ENCODE measurements around the gene C3orf18. TPM values are rescaled to one million over a fixed set of nuclear protein-coding genes. Genes with fewer than 3 reads are reported as not detected.

C3orf18 gene
- total and polyA plus RNA-seq, 3 donors from 2014 or later = 14.9 to 28.8 (median 21.0) TPM

DNA sequence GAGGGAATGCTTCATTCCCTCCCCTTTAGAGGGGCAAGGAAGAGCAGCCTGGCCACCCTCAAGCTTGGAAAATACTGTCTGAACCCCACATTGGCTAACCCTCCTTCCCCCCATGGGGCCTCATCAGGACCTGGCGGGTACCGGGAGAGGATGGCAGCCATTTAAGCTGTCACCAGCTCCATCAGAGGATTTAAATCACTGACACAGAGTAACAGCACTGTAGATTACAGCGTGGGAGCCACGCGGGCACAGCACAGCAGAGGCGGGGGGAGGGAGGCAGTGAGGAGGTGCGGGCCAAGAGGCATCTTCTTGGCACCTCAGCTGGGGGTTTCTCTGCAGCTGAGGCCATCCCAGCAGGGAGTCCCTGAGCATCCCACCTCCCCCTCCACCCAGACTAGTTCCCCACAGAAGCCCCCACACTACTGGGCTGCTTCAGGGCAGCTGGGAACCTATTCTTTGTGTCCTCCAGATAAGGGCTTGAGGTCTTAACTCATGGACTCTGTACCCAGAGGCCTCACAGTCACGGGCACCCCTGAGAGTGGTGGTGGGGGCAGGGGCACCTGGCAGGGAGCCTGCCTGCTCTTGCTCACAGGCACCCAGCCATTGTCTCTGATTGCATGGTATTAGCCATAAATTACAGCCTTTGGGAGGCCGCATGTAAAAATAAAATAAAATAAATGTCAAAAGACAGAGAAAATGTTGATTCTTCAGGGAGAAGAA lies 42.2 kb downstream of the C3orf18 start:
- Histone ChIP-seq H3K4me3 (no peak overlapping the region), H3K27me3 (no peaks in the 10 kb centered on the region), H3K9me3 (no peaks in the 10 kb centered on the region), H3K36me3 (ENCODE audit: low read depth, missing control alignments) (no peaks in the 10 kb centered on the region), H3K4me1 (no peaks in the 10 kb centered on the region), H3K27ac (no peak overlapping the region)
- intact Hi-C loops (cut with DNase I; ENCODE audit: low total_unique reads) = no loop called here
- TF ChIP-seq POLR2A (IDR thresholded peaks at IDR 0.05) = no peak
- no peak for TF ChIP-seq CTCF (IDR thresholded peaks at IDR 0.05)
- no peak for DNase-seq
- WGBS, 2 donors = 77 to 83% methylated on average over 7 to 9 of the region's 9 CpGs

DNA sequence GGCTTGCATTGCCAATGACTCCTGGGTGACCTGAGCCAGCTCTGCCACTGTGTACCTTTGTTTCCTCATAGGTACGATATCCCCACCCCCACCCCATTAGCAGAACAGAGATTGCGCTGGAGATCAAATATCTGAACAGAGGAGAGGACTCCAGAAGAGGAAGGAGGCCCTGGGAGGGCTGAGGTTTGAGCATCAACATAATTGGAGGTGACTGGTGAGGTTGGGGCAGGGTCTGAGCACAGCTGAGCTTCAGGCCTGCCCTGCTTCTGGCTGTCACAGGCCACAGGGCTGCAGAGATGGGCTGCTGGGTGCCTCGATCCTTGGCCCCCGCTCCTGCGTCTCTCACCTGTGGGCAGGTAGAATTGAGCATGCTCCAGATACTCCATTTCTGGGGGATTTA lies 42.8 kb downstream of the C3orf18 start:
- Histone ChIP-seq H3K27ac (no peak overlapping the region), H3K9me3 (no peaks in the 10 kb centered on the region), H3K4me1 (no peaks in the 10 kb centered on the region), H3K4me3 (no peak overlapping the region), H3K36me3 (ENCODE audit: low read depth, missing control alignments) (no peaks in the 10 kb centered on the region), H3K27me3 (no peaks in the 10 kb centered on the region)
- TF ChIP-seq POLR2A (IDR thresholded peaks at IDR 0.05) = no peak
- no peak for TF ChIP-seq CTCF (IDR thresholded peaks at IDR 0.05)
- 78 to 88% methylated on average over 2 to 5 of the region's 5 CpGs for WGBS, 2 donors
- intact Hi-C loops (cut with DNase I; ENCODE audit: low total_unique reads) = no loop called here
- no peak for DNase-seq

GRCh38 chr3:50523279-50523811 lies 44.2 kb downstream of the C3orf18 start:
- TF ChIP-seq CTCF (IDR thresholded peaks at IDR 0.05) (no peak), POLR2A (IDR thresholded peaks at IDR 0.05) (no peak)
- 81 to 92% methylated on average over 6 to 9 of the region's 9 CpGs for WGBS, 2 donors
- H3K27ac ChIP-seq = no peak overlapping the region
- intact Hi-C loops (cut with DNase I; ENCODE audit: low total_unique reads) = no loop called here
- no peaks in the 10 kb centered on the region for H3K9me3 ChIP-seq
- no peaks in the 10 kb centered on the region for H3K36me3 ChIP-seq (ENCODE audit: low read depth, missing control alignments)
- no peaks in the 10 kb centered on the region for H3K4me1 ChIP-seq
- H3K4me3 ChIP-seq = no peak overlapping the region
- DNase-seq = no peak
- no peaks in the 10 kb centered on the region for H3K27me3 ChIP-seq

- H3K4me3 ChIP-seq = no peak overlapping the region
- no peak for DNase-seq
- no peaks in the 10 kb centered on the region for H3K36me3 ChIP-seq (ENCODE audit: low read depth, missing control alignments)
- no peaks in the 10 kb centered on the region for H3K9me3 ChIP-seq
- no peak overlapping the region for H3K27ac ChIP-seq
- intact Hi-C loops (cut with DNase I; ENCODE audit: low total_unique reads) = no loop called here
- no peaks in the 10 kb centered on the region for H3K27me3 ChIP-seq
- TF ChIP-seq CTCF (IDR thresholded peaks at IDR 0.05) = no peak
- TF ChIP-seq POLR2A (IDR thresholded peaks at IDR 0.05) = no peak
- 84 to 93% methylated on average over 3 to 5 of the region's 5 CpGs for WGBS, 2 donors
- peaks cover 5% of the 10 kb centered on the region for H3K4me1 ChIP-seq
Measured at GRCh38 chr3:50521572-50521971, 46.0 kb downstream of the C3orf18 start.

- 64 to 71% methylated on average over 3 of the region's 3 CpGs for WGBS, 2 donors
- Histone ChIP-seq H3K27ac (no peak overlapping the region), H3K4me1 (peaks cover 12% of the 10 kb centered on the region), H3K9me3 (no peaks in the 10 kb centered on the region), H3K4me3 (no peak overlapping the region), H3K27me3 (no peaks in the 10 kb centered on the region), H3K36me3 (ENCODE audit: low read depth, missing control alignments) (no peaks in the 10 kb centered on the region)
- TF ChIP-seq POLR2A (IDR thresholded peaks at IDR 0.05) (no peak), CTCF (IDR thresholded peaks at IDR 0.05) (no peak)
- DNase-seq = no peak
- intact Hi-C loops (cut with DNase I; ENCODE audit: low total_unique reads) = no loop called here
Measured at GRCh38 chr3:50520849-50521248, 46.7 kb downstream of the C3orf18 start.

Data from testis (tissue), 3 donors.